ENCODE results near the gene DNAL4.

Gene DNAL4

GRCh38 chr22:38832005-38832978 lies 38.3 kb upstream of the DNAL4 start:
- H3K9me3 ChIP-seq (ENCODE audit: insufficient read depth, low read depth, low read length), result peaks cover 5% of the 10 kb centered on the region
- no peaks in the 10 kb centered on the region for H3K79me1 ChIP-seq (ENCODE audit: low read length)
- no peak overlapping the region for H2BK5ac ChIP-seq (ENCODE audit: low read depth, low read length, poor library complexity)
- H3K4me3 ChIP-seq (ENCODE audit: low read depth, low read length), result no peak overlapping the region
- H4K8ac ChIP-seq (ENCODE audit: low read depth, low read length), result no peak overlapping the region
- no peak overlapping the region for H3K18ac ChIP-seq (ENCODE audit: low read length)
- H4K12ac ChIP-seq (ENCODE audit: low read depth, low read length), result no peak overlapping the region
- no peak overlapping the region for H3K4me2 ChIP-seq (ENCODE audit: low read length)
- H2AK5ac ChIP-seq (ENCODE audit: low read length), result no peak overlapping the region
- no peak overlapping the region for H3K27ac ChIP-seq (ENCODE audit: low read depth, low read length)
- H3K36me3 ChIP-seq (ENCODE audit: control insufficient read depth in 1 of 2, insufficient read depth in 2 of 2, low read length in 2 of 2), result no peaks in the 10 kb centered on the region
- no peak overlapping the region for H3K23ac ChIP-seq (ENCODE audit: low read length)
- no peaks in the 10 kb centered on the region for H3K27me3 ChIP-seq (ENCODE audit: insufficient read depth, low read length)
- no peak overlapping the region for H2AFZ ChIP-seq (ENCODE audit: insufficient read depth, low read length, poor library complexity)
- no peak overlapping the region for H3K9ac ChIP-seq (ENCODE audit: low read length)
- DNase-seq, result no peak
- no peak overlapping the region for H2BK12ac ChIP-seq (ENCODE audit: low read length)
- no peaks in the 10 kb centered on the region for H3K4me1 ChIP-seq (ENCODE audit: control insufficient read depth in 1 of 2, insufficient read depth in 2 of 2, low read length in 2 of 2)
- WGBS (ENCODE audit: extremely low coverage, insufficient coverage, insufficient read length), result no CpG with 5 or more reads among the region's 30 CpGs
- no peak overlapping the region for H4K91ac ChIP-seq (ENCODE audit: low read depth, low read length)
- H3K4ac ChIP-seq (ENCODE audit: low read depth, low read length), result no peak overlapping the region
- no peaks in the 10 kb centered on the region for H3K79me2 ChIP-seq (ENCODE audit: control insufficient read depth, insufficient read depth, low read length, poor library complexity)
- H3K14ac ChIP-seq (ENCODE audit: low read length), result no peak overlapping the region
- H2BK120ac ChIP-seq (ENCODE audit: insufficient read depth, low read length, poor library complexity), result no peak overlapping the region

DNA sequence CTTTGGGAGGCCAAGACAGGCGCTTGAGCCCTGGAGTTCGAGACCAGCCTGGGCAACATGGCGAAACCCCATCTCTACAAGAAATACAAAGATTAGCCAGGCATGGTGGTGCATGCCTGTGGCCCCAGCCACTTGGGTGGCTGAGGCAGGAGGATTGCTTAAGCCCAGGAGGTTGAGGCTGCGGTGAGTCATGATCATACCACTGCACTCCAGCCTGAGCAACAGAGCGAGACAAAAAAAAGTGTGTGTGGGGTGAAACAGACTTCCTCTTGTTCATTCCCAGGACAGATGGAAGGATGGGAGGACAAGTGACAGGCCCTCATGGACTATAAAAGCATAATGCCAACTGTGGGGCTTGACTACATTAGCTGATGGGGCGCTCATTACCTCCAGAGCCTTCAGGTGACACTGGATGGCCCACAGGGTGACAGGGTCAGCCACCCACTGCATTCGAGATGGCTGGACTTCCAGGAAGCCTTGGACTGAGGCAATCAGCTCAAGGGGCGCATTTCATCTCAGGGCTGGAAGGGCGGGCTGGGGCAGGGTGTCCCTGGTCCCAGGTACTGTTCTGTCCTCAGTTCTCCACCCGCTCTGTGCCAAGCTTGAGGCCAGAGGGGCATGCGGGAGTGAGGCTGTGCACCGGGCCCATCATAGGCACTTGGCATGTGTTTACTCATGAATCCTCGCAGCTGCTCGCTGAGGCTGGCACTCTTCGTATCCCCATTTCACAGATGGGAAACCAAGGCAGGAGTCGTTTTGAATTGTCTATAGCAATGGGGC lies 37.4 kb upstream of the DNAL4 start:
- no peak overlapping the region for H3K9ac ChIP-seq (ENCODE audit: low read length)
- no CpG with 5 or more reads among the region's 16 CpGs for WGBS (ENCODE audit: extremely low coverage, insufficient coverage, insufficient read length)
- H3K79me2 ChIP-seq (ENCODE audit: control insufficient read depth, insufficient read depth, low read length, poor library complexity), result no peaks in the 10 kb centered on the region
- H3K18ac ChIP-seq (ENCODE audit: low read length), result no peak overlapping the region
- no peak overlapping the region for H3K27ac ChIP-seq (ENCODE audit: low read depth, low read length)
- H3K23ac ChIP-seq (ENCODE audit: low read length), result no peak overlapping the region
- H3K4me3 ChIP-seq (ENCODE audit: low read depth, low read length), result no peak overlapping the region
- no peaks in the 10 kb centered on the region for H3K79me1 ChIP-seq (ENCODE audit: low read length)
- no peak overlapping the region for H2AFZ ChIP-seq (ENCODE audit: insufficient read depth, low read length, poor library complexity)
- no peak overlapping the region for H3K4ac ChIP-seq (ENCODE audit: low read depth, low read length)
- no peak overlapping the region for H3K4me2 ChIP-seq (ENCODE audit: low read length)
- H3K4me1 ChIP-seq (ENCODE audit: control insufficient read depth in 1 of 2, insufficient read depth in 2 of 2, low read length in 2 of 2), result no peaks in the 10 kb centered on the region
- no peaks in the 10 kb centered on the region for H3K27me3 ChIP-seq (ENCODE audit: insufficient read depth, low read length)
- no peaks in the 10 kb centered on the region for H3K36me3 ChIP-seq (ENCODE audit: control insufficient read depth in 1 of 2, insufficient read depth in 2 of 2, low read length in 2 of 2)
- no peak overlapping the region for H4K91ac ChIP-seq (ENCODE audit: low read depth, low read length)
- no peak overlapping the region for H4K12ac ChIP-seq (ENCODE audit: low read depth, low read length)
- peaks cover 5% of the 10 kb centered on the region for H3K9me3 ChIP-seq (ENCODE audit: insufficient read depth, low read depth, low read length)
- no peak overlapping the region for H2BK12ac ChIP-seq (ENCODE audit: low read length)
- H3K14ac ChIP-seq (ENCODE audit: low read length), result no peak overlapping the region
- H2AK5ac ChIP-seq (ENCODE audit: low read length), result no peak overlapping the region
- H2BK5ac ChIP-seq (ENCODE audit: low read depth, low read length, poor library complexity), result no peak overlapping the region
- no peak overlapping the region for H2BK120ac ChIP-seq (ENCODE audit: insufficient read depth, low read length, poor library complexity)
- H4K8ac ChIP-seq (ENCODE audit: low read depth, low read length), result no peak overlapping the region
- peak; percentile 27 to 29 for DNase-seq

DNA sequence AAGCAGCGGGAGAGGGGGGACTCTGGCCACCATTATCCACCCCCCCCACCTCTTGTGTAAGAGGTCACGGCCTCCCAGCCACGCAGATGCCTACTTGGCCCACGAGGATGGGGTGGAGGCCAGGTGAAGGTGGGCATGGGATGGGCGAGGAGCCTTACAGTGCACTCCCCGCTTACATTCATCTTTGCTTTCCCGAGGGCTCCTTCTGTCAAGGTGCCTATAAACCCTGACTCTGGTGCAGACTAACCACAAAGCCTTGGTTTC lies 36.8 kb upstream of the DNAL4 start:
- no peak overlapping the region for H3K27ac ChIP-seq (ENCODE audit: low read depth, low read length)
- no peak overlapping the region for H3K4ac ChIP-seq (ENCODE audit: low read depth, low read length)
- peaks cover 5% of the 10 kb centered on the region for H3K9me3 ChIP-seq (ENCODE audit: insufficient read depth, low read depth, low read length)
- H3K4me1 ChIP-seq (ENCODE audit: control insufficient read depth in 1 of 2, insufficient read depth in 2 of 2, low read length in 2 of 2), result no peaks in the 10 kb centered on the region
- H3K18ac ChIP-seq (ENCODE audit: low read length), result no peak overlapping the region
- no peak overlapping the region for H2BK12ac ChIP-seq (ENCODE audit: low read length)
- H3K4me3 ChIP-seq (ENCODE audit: low read depth, low read length), result no peak overlapping the region
- H4K8ac ChIP-seq (ENCODE audit: low read depth, low read length), result no peak overlapping the region
- H4K12ac ChIP-seq (ENCODE audit: low read depth, low read length), result no peak overlapping the region
- H2AK5ac ChIP-seq (ENCODE audit: low read length), result no peak overlapping the region
- no peak overlapping the region for H2BK120ac ChIP-seq (ENCODE audit: insufficient read depth, low read length, poor library complexity)
- no peaks in the 10 kb centered on the region for H3K27me3 ChIP-seq (ENCODE audit: insufficient read depth, low read length)
- H3K79me1 ChIP-seq (ENCODE audit: low read length), result no peaks in the 10 kb centered on the region
- no peak overlapping the region for H3K4me2 ChIP-seq (ENCODE audit: low read length)
- H3K9ac ChIP-seq (ENCODE audit: low read length), result no peak overlapping the region
- H3K79me2 ChIP-seq (ENCODE audit: control insufficient read depth, insufficient read depth, low read length, poor library complexity), result no peaks in the 10 kb centered on the region
- no peak overlapping the region for H2AFZ ChIP-seq (ENCODE audit: insufficient read depth, low read length, poor library complexity)
- no peaks in the 10 kb centered on the region for H3K36me3 ChIP-seq (ENCODE audit: control insufficient read depth in 1 of 2, insufficient read depth in 2 of 2, low read length in 2 of 2)
- no peak overlapping the region for H2BK5ac ChIP-seq (ENCODE audit: low read depth, low read length, poor library complexity)
- no peak overlapping the region for H4K91ac ChIP-seq (ENCODE audit: low read depth, low read length)
- no CpG with 5 or more reads among the region's 7 CpGs for WGBS (ENCODE audit: extremely low coverage, insufficient coverage, insufficient read length)
- no peak overlapping the region for H3K14ac ChIP-seq (ENCODE audit: low read length)
- DNase-seq, result no peak
- H3K23ac ChIP-seq (ENCODE audit: low read length), result no peak overlapping the region

DNA sequence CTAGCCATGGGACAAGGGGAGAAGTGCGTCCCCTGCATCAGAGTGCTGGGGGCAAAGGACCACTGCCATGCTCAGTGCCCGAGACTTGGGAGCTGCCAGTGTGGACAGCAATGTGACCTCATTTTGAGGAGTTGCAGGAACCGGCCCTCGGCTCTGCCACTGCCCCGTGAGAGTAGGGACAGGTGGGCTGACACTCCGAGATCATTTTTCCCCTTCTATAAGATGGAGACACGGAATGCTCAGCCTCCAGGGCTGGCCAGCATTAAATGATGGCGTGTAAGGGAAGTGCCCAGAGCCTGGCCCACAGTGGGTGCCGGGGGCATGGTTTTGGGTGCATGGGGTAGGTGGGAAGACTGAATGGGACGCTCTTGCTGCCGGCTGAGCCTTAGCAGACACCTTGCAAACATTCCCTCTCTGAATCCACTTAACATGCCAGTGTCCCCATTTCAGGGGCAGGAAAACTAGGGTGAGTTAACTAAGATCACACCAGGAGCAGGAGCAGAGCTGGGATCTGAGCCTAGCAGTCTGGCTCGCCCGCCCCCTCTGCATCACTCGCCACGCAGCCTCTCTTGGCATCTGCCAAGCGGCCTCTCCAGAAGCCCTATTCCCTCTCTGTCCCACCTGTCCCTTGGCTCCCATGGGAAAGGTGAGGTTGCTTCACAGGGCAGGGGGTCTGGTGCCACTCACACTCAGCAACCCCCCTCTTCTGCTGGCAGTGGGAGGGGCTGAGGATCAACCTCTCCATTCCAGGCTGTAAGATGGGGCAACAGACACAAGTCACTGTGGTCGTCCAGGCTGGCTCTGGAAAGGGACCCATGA lies 36.3 kb upstream of the DNAL4 start:
- H3K79me1 ChIP-seq (ENCODE audit: low read length), result no peaks in the 10 kb centered on the region
- H3K36me3 ChIP-seq (ENCODE audit: control insufficient read depth in 1 of 2, insufficient read depth in 2 of 2, low read length in 2 of 2), result no peaks in the 10 kb centered on the region
- no peak overlapping the region for H3K18ac ChIP-seq (ENCODE audit: low read length)
- H2BK5ac ChIP-seq (ENCODE audit: low read depth, low read length, poor library complexity), result no peak overlapping the region
- H2AFZ ChIP-seq (ENCODE audit: insufficient read depth, low read length, poor library complexity), result no peak overlapping the region
- no peak overlapping the region for H3K14ac ChIP-seq (ENCODE audit: low read length)
- H3K4me1 ChIP-seq (ENCODE audit: control insufficient read depth in 1 of 2, insufficient read depth in 2 of 2, low read length in 2 of 2), result no peaks in the 10 kb centered on the region
- no peak overlapping the region for H3K4ac ChIP-seq (ENCODE audit: low read depth, low read length)
- H3K9ac ChIP-seq (ENCODE audit: low read length), result no peak overlapping the region
- H3K79me2 ChIP-seq (ENCODE audit: control insufficient read depth, insufficient read depth, low read length, poor library complexity), result no peaks in the 10 kb centered on the region
- no peak overlapping the region for H3K4me2 ChIP-seq (ENCODE audit: low read length)
- no peaks in the 10 kb centered on the region for H3K27me3 ChIP-seq (ENCODE audit: insufficient read depth, low read length)
- H3K4me3 ChIP-seq (ENCODE audit: low read depth, low read length), result no peak overlapping the region
- no peak overlapping the region for H2AK5ac ChIP-seq (ENCODE audit: low read length)
- H3K27ac ChIP-seq (ENCODE audit: low read depth, low read length), result no peak overlapping the region
- no peak overlapping the region for H4K8ac ChIP-seq (ENCODE audit: low read depth, low read length)
- no peak overlapping the region for H3K23ac ChIP-seq (ENCODE audit: low read length)
- no CpG with 5 or more reads among the region's 17 CpGs for WGBS (ENCODE audit: extremely low coverage, insufficient coverage, insufficient read length)
- DNase-seq, result no peak
- H2BK120ac ChIP-seq (ENCODE audit: insufficient read depth, low read length, poor library complexity), result no peak overlapping the region
- H2BK12ac ChIP-seq (ENCODE audit: low read length), result no peak overlapping the region
- H4K91ac ChIP-seq (ENCODE audit: low read depth, low read length), result no peak overlapping the region
- no peak overlapping the region for H4K12ac ChIP-seq (ENCODE audit: low read depth, low read length)
- peaks cover 5% of the 10 kb centered on the region for H3K9me3 ChIP-seq (ENCODE audit: insufficient read depth, low read depth, low read length)

Data from trophoblast cell (in vitro differentiated cells and primary cell).